ENCODE data around the gene NXPH1. TPM values are rescaled to one million over a fixed set of nuclear protein-coding genes. Genes with fewer than 3 reads are reported as not detected.

Gene NXPH1
- total RNA-seq, 2 experiments from 2014 or later, result not detected

Other genes with a start within 250 kb of the NXPH1 start
- 1 to 10 TPM in 1 of 2 experiments, under 1 TPM in 1; 0.89 to 1.5 TPM for gene ICA1, start 171.4 kb upstream of the NXPH1 start, total RNA-seq